Fibroblast of skin of right biceps (primary cell): Measurements from ENCODE around the gene PIK3R1.

Experiments used
- DNase-seq: peaks from one replicate; pipeline ENCODE4 v3.0.0-alpha.2; 2013

PIK3R1 gene

DNA sequence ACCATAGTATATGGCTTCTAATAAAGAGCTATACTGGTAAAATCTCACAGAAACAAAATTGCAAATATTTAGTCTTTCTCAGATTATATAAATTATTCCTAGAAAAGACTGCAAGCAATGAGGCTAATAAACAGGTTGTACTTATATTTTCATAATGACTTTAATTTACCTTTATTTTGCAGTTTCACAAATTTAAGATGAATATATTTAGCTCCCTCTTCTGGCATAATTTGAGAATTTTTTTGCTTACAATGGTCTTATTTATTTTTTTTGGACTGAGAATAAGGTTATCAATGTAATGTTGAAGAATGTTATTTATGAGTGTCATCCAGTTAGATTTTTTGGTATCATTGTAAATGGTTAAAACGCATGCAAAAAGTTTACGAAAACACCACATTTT is 56.7 kb downstream of the PIK3R1 start:
- no peak for DNase-seq

DNA sequence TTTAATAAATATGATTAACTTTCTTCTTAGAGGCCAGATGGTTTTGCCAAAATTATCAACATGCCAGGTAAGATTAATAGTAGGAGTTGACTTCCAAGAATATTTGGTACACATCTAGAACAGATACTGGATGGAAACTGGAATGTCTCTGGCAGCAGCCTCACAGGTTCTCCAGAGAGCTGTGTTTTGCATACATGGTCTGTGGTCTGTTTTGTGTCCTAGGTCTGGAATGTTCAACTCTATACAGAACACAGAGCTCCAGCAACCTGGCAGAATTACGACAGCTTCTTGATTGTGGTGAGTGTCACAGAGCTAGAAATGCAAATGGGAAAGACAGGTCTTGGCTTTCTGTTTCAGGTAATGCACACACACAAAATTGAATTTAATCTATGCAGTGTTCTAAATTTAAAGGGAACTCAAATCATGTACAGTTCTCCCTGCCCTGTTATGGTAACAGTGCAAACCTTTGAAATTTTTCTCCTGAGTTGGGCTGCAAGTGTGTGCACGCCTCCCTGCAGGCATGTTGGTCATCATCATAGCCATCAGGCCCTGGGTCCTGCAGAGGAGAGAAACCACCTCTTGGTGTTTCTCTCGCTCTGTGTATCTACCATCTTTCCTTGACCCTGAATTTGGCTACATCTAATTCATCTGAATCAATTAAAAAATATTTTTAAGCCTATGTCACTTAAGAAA is 58.3 kb downstream of the PIK3R1 start:
- DNase-seq: no peak

DNA sequence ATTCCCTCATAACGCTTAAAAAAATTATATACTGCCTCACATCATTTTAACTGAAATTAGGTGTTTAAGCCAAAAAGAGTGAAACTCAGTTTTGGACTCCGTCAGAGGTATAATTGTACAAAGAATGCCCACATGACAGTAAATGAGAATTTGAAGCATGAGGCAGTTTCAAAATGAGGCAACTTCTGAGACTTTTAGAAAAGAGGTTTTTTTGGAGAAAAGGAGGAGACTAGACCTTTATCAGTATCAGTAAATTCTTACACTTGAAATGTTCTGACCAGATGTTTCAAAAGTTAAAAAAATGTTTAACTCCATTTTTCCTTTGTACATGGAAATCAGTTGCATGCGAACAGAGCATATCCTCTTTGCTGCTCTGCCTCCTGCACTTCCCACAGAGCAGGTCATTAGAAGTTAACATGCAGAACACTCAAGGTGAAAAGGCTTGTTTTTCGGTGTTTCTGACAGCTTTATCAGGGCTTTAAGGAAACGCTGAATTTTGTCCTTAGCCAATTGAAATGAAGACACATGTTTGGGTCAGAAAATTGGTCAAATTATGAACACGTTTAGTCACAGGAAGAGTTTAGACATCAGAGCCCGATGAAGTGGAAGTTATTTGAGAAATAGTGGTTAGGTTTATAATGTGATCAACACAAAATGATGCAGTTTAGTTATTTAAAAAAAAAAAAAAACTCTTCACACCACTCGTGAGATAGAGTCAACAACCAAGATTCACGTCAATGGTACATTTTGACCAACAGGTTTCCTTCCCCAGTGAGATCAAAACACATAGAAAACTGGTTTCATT is 59.5 kb downstream of the PIK3R1 start:
- no peak for DNase-seq

DNA sequence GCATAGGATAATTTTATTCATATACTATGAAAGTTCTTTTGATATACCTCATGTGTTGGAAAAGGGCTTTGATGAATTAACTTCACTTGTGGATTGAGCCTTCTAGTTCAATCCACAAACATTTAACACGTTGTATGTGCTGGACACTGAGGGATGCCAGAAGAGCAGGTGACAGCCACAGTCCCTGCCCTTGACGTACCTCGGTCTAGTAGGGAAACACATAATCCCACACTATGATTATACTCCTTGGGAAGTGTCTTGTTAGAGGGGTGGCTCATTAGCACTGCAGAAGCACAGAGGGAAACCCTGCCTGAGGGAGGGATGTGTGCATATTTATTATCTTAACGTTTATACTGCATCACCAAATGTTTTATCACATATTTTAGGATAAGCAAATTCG is 61.2 kb downstream of the PIK3R1 start:
- no peak for DNase-seq

DNA sequence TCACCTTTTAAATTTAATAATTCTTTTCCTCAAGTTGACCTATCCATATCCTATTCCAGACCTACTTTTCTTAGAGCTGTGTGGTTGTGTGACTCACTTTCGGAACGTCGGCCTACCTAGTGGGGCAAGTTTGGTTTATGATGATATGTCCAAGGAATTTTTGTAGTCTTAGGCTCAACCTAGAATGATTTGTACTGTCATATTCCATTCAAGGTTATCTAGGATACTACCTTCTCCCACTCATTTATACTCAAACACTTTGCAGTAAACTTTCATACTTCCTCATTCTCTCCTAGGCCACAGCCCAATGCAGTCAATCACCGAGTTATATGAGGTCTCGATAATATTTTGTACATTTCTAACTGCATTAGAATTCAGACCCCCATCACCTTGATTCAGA is 61.9 kb downstream of the PIK3R1 start:
- peak; percentile 84 for DNase-seq

DNA sequence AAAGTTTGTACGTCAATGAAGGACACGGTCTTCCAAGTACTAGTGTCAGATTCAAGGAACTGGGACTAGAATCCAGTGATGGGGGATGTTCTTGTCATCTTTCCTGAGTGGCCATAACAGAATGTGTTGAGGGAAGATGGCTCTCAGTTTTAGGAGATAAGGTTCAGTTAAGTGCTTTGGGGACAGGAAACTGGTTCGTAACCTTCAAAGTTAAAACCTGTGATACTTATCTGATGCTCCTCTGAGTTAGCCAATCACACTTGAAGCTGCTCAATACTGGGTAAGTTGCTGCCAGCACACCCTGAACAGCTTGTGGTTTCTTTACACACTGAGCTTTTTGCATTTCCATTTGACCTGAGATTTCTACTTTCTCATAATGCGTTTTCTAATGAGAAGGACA is 64.4 kb downstream of the PIK3R1 start:
- no peak for DNase-seq

DNA sequence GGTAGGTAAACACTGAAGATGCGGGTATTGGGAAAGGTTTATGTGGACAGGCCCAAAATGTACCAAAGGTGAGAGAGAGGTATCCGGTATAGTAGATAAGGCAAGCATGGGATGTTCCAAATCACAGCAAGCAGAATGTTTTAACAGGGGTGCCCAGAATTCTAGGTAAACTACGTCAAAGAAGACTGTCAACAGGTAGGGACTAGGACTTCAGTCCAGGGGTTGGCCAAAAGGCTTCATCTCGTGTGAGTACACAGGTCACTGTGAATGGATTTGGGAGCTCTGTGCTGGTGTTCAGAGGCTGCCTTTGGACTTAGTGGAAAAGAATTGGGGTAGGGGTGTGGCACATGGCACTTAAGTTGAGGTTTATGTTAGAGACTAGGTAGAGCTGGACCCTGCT is 66.4 kb downstream of the PIK3R1 start:
- DNase-seq: no peak

DNA sequence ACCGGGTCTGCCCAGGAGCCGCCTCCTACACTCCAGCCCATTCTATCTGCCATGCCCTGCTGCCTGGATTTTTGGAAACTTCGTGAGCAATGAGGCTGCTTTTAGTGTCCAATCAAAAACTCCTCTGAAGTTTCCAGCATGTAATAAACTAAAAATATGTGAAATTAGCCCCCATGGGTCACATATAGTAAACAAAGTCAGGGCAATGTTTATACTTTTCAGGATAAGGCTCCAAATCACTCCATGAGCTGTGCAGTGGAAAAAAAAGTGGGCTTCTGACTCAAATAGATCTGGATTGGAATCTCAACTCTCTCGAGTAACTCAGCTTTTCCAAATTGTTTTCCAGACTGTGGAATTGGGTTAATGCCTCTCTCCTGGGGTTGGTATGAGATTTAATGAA is 68.2 kb downstream of the PIK3R1 start:
- DNase-seq: no peak

DNA sequence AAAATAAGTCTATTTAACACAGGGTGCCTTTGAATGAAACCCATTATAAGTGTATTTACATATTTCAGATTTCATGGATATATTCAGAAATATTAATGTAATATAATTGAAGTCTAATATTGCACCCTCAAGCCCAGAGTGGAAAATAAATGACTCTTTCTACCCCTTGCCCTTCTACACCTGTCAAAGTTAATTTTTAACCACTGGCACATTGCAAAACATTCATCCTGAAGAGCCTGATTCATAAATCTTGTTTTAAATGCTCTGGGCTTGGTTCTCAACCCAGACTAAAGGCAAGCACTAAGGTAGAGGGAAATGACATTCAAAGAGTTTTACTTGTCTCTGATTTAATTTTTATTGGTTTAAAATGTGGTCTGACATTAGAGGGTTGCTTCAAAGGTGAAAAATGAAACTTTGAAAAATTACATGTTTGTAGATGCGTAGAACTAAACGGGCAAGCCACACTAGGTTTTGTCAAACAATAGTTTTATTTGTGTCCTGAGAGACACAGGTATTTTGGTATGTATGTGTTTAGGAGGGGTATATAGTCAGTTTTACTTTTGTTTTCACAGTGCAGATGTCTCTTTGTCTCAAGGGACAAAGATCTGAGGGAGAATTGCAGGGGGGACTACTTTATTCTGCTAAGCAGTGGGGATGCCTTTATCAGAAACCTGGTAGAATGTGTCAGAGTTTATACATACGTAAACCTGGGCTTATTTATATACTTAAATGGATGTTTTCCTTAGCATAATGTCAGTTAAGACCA is 69.7 kb downstream of the PIK3R1 start:
- no peak for DNase-seq

DNA sequence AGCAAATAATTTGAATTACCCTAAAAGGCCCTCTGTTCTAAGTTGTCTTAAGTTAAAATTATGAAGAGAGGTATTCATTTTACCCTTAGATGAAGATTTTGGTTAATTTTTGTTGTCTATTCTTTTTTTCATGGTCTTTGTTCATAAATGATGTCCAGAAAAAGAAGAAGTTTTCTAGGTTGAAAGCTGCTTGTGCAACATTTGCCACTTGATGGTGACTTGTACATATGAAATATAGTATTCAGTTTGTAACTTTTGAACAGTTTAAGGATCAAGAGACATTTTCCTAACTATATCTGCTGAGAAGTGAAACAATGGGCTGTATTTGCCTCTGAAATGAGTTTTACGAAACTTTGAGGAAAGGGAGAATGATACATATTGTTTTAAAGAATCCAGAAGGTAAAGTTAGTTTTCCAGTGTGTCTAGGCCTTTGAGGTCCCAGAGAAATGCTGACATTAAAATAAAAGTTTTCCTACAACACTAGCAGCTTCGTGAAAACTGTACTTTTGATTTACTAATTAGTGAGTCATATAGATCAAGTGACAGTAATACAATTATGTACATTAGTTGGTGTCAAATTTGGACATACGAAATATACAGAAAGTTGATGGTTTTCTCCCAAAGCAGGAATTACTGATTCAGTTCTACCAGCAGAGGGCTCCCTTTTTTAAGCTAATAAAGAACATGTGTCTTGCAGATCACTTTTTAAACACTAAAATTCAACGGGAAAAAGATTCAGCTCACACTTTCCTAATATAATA is 70.5 kb downstream of the PIK3R1 start:
- peak; percentile 63 for DNase-seq

DNA sequence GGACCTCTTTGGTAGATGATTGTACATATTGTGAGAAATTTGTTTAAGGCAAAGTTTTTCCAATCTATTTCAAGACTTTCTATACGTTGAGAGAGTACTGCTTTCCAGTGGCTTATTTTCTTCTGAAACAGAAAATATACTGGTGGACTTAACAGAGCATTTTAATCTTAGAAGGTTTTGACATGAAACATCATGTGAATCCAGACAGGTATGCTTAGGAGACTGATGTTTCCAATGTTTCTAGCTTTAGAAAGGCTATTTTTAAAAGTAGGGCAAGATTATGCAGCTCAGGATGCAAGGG is 71.0 kb downstream of the PIK3R1 start:
- DNase-seq: no peak

DNA sequence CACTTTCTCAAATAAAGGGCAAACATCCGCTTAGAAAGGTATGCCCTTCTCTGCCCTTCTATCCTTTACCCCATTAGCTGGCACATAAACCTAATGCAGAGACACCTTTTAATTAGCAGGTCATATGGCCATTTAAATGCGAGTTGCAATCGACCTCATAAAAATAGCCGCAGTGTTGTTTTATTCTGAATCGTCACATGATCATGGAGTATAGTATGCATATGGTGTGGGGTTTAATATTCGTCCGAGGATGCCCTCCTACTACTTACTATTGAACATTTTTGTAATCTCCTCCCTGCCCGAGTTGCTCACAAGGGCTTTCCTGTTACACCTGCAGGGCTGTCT is 72.0 kb downstream of the PIK3R1 start:
- DNase-seq: no peak

DNA sequence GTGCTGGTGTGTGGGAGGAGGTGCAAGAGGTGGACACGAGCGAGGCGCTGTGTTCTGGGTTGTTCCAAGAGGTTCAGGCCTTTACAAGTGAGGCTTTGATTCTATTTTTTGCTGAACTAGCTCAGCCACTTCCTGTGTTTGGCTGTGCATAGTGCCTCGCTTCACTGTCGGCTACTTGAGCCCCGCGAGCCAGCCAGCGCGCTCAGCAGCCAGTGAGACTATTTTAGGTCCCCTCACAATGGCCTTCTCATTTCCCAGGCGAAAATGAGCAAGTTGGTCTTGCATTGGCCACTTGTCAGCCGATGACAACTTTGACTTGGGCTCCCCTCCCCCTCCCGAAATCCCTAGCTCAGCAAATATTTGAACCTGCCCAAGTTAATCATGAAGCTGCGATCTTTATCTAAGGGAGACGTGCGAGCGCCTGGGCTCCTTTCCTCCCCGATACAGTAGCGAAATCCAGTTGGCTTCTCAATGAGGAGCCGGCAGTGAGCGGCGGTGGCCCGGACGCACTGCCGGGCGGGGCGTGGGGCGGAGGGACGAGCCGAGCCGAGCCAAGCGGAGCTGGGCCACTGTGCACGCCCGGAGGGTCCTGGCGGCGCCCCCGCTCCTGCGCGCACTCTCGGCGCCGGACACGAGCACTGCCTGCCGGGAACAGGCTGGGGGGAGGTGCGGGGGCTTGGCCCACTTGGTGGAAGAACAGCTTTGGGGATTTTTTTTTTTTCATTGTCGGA is 72.6 kb downstream of the PIK3R1 start:
- DNase-seq: peak; percentile 61

DNA sequence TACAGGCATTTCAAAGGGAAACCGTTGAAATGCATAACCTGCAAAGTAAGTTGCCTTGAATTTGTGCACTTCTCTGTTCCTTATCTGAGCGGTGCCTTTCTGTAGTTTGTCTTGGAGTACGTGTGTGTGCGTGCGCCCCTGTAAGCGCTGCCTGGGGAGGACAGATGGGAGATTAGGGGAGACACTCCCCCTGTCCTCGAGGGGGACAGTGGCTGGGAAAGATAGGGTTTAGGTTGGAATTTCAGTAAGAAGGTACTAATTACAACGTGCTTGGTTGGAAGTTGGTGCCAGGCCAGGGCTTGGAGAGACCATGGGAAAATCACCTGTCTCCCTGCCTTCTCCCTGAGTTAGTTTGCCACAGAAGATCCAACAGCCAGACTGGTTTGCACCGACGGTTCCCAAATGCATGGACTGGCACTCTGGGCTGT is 73.2 kb downstream of the PIK3R1 start:
- DNase-seq: no peak

DNA sequence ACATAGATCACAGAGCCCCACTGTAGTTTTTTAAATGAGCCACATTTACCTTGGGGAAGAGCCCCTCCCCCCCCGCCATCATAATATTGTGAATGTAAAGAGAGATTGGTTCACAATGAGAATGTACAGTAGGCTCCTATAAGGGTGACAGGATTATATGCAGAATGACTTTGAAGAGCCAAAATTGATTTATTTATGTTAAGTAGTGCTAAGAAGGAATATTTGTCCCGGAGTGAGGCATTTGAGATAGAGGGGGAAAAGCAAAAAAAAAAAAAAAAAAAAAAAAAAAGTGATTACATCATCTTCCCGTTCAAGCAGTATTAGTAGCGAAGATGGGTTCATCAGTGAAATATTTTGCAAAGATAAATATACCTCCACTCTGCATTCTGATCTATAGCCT is 73.9 kb downstream of the PIK3R1 start:
- DNase-seq: no peak

DNA sequence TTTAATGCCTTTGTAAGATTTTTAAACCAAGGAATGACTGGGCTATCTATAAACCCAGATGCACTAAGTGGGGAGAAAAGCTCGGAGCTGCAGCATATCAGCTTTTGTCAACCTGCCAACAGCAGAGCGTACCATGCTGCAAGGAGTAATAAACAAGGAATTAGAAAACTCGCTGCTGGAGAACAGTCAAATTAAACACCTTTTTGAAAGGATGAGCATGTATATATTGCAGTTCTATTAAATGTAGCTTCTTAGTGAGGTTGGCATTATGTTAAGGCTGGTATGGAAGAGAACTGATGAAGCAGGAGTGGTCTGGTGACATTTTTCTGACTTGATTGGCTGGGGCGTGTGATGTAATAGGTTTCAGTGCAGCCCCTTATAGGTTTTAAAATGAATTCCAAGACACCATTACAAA is 74.7 kb downstream of the PIK3R1 start:
- peak; percentile 64 for DNase-seq

DNA sequence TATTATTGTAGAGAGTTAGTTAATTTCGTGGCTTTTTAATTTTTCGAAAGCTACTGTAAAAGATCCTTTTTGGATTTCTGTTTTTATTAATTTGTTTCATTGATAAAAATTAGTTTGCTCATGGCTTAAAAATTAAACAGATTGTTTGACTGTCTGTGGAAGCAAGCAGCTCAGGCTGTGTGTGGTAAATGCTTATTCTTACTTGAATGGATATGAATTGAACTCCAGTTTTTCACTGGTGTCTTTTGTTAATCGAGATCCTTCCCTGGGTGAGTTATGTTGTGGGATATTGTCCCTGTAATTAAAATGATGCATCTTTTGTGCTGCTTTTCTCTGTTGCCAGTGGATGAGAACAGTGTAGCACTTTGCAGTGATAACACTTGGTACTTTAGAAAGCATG is 75.3 kb downstream of the PIK3R1 start:
- no peak for DNase-seq

DNA sequence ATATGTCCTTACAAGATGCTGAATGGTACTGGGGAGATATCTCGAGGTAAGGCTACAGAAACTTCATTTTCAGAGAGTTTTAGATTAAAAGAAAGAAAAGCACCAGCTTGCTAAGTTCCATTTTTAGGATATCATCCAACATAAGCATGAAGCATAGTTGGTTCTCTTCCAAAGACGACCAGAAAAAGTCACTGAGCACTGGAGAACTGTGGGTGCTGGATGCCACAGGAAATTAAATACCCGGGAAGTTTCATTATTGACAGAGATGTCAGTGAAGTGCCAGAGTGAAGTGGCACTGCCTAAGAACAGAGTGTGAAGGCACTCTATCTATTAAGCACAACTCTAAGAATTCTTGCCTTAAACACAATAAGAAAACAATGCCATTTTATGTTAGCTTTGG is 76.8 kb downstream of the PIK3R1 start:
- DNase-seq: peak; percentile 31

DNA sequence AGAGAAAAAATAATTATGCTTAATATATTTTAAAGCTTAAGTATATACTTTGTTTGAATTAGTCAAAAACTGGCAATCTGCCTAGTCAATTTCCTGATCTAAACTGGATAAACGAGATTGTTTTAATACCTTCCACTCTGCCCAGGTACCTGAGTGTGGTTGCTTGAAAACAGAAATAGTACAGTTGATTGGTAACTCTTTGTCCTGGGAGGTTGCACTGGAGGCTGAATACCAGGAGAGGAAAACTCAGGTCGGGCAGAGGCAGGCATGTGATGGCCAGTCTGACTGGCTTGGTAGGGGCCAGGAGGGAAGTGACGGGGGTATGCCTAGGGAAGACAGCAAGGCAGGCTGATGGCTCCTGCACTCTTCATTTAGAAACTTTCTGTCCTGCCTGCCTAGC is 80.2 kb downstream of the PIK3R1 start:
- DNase-seq: no peak

DNA sequence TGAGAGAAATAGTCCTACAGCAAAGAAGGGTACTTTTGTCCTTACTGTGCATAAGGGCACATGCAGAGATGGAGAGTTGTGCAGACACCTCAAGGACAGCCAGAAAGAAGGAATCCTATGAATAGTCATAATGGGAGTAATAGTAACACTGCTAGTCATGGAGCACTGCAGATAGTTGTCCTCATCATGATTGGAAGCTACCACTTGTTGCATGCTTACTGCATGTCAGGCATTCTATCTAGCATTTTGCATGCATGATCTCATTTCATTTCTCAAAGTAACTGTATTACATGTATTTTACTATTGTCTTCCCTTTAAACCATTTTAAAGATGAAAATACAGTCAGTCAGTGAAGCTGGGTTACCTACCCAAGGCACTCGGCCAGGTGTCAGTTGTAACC is 81.3 kb downstream of the PIK3R1 start:
- DNase-seq: no peak

DNA sequence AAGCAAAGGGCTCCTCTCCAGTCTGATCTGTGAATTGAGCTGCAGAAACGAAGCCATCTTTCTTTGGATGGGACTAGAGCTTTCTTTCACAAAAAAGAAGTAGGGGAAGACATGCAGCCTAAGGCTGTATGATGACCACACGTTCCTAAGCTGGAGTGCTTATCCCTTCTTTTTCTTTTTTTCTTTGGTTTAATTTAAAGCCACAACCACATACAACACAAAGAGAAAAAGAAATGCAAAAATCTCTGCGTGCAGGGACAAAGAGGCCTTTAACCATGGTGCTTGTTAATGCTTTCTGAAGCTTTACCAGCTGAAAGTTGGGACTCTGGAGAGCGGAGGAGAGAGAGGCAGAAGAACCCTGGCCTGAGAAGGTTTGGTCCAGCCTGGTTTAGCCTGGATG is 82.1 kb downstream of the PIK3R1 start:
- DNase-seq: no peak

DNA sequence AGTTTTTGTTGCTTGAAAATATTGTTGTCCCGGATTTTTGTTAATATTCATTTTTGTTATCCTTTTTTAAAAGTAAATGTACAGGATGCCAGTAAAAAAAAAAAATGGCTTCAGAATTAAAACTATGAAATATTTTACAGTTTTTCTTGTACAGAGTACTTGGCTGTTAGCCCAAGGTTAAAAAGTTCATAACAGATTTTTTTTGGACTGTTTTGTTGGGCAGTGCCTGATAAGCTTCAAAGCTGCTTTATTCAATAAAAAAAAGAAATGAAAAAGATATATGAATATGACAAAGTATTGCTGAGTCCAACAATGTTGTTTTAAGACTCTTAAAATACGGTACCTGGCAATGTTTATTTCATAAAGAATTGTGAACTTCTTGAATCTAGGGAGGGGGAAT is 82.9 kb downstream of the PIK3R1 start:
- no peak for DNase-seq

DNA sequence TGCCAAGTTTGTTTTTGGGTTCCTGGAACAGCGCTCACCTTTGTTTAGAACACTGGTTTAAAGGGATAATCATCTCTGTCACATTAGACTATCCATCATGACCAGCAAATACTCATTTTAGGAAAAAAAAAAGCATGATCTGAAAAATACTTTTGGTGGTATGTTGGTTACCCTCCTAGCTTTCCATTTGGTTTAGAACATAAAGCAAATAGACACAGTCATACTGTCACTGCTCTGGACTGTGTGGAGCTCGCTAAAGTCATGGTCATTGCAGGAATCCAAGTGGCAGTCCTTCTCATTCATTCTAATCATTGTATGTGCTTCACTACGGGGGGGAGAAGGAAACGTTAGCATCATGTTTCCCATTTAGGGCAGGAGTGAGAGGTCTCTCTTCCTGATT is 83.5 kb downstream of the PIK3R1 start:
- DNase-seq: no peak
